Glomerular visceral epithelial cell (primary cell): ENCODE data around the gene IRAK2.

Experiments used
- DNase-seq: peaks from one replicate; pipeline ENCODE4 v3.0.0-alpha.2; 2016; ENCODE audit errors: extremely low spot score

The IRAK2 gene

GRCh38 chr3:10281951-10282350, 117.2 kb downstream of the IRAK2 start:
- no peak for DNase-seq

- no peak for DNase-seq
Observed at GRCh38 chr3:10283638-10284037, 118.9 kb downstream of the IRAK2 start.

GRCh38 chr3:10284496-10284895, 119.8 kb downstream of the IRAK2 start:
- no peak for DNase-seq

- no peak for DNase-seq
Observed at GRCh38 chr3:10285272-10286132, 120.8 kb downstream of the IRAK2 start.

- no peak for DNase-seq
Observed at GRCh38 chr3:10286133-10286524, 121.4 kb downstream of the IRAK2 start.

GRCh38 chr3:10286596-10287295, 122.0 kb downstream of the IRAK2 start:
- DNase-seq: no peak

GRCh38 chr3:10287936-10288574, 123.3 kb downstream of the IRAK2 start:
- DNase-seq: no peak

DNA sequence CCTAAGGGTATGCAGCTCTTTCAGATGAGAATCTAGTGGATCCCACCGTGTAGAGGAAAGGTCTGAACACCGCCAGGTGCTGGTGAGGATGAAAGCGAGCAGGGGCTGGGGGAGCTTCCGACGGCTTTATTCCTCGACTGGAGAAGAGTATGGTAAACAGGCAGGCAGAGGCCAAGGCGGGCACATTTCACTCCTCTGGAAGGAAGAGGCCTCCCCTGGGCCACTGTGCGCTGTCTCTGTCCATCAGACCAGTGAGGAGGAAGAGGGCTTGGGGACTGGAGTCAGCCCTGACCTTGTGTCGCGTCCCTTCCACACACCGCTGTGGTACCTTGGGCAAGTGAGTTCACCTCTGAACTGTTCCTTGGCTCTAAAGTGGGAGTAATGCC, 123.8 kb downstream of the IRAK2 start:
- no peak for DNase-seq

DNA sequence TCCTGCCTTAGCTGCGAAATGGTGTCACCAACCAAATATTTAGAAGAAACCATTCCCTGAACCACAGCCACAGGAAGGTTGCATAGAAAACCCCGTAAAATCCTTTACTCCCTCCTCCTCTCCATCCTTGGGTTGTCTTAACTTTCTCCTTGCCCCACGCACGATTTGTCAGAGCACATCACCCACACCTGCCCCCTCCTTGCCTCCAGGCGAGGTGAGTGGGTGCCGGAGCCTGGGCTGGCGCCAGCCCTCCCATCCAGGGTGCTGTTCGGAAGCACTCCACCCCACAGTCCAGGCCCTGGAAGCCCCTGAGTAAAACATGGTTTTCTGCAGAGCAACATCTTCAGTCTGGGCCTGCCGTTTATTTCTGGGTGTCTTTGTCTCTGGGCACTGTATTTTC, 124.4 kb downstream of the IRAK2 start:
- DNase-seq: no peak

DNA sequence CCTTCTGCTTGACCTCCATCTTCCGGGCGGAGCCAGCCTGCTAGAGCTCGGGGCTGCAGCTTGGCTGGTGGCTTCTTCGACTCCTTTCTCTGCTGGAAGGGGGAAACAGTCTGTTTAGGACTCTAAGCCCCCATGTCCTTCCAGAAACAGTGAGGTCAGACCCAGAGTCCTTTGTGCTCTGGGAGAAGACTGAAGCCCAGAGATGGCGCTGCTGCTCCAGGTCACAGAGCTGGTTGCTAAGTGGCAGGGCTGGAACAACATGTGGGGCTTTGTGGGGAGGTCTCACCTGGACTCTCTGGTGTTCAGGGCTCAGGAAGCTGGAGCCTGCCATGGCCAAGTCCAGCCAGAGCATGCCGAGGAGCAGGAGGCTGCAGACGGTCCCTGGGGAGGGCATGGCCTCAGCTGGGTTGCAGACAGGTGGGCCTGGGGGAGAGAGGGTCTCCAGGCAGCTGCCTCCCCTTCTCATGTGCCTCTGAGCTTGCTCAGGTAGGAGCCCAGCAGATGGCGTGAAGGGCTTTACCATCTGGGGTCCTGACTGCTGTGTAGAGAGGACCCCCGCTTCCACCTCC, 125.2 kb downstream of the IRAK2 start:
- no peak for DNase-seq

- no peak for DNase-seq
Observed at GRCh38 chr3:10290481-10291176, 125.9 kb downstream of the IRAK2 start.

- DNase-seq: no peak
Observed at GRCh38 chr3:10291641-10292040, 126.9 kb downstream of the IRAK2 start.

DNA sequence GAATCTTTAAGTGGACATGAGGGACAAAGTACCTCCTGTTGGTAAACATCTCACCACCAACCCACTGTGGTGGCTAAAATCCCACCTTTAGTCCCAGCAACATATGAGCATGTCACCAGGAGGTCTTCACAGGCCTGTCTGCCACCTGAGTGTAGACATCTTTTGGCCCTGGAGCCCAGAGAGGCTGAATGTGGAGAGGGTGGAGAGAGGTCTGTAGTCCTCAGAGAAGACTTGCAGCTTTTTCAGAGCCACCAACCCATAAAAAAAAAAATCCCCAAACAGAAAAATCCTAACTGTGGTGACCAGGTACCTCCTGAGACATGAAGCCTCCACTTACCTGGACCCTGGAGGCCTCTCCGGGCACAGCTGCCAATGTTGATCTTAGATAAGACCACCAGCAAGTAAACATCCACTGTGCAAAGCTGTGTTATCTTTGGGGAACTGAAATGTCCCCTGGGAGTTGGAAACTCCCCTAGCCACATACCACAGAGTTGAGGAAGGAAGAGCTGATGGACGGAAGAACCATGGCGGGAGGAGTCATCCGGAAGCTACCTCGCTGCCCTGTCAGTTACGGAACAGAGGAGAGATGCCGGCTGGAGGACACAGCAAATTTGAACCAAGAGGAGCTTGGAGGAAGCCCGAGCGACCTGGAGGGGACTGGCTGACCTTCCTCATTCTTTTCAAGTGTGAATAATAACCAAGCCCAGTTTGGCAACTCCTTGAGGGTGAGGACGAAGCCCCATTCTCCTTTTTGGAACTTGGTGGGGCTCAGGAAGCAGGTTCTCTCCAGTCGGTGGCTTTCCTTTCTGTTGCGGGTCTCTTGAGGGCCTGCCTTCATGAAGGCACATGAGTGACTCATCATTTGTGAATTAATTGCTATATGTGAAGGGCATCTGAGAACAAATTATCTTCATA, 128.0 kb downstream of the IRAK2 start, which contains the start of gene GHRL:
GHRL (minus strand) TSS at position 443 of the 915 bp plus-strand sequence. CDS start 2,767 bp downstream, outside the sequence.
- DNase-seq: no peak
